NCI-H2107 treated with DMSO at 0.1 percent for 48 hours (cell line): ENCODE measurements around the gene MAIP1.
A peak's percentile ranks its signal among the peaks of the same experiment; 100 is the strongest.

Source experiments
- DNase-seq: peaks from one replicate; lab custom pipeline; 2025; ENCODE audit not compliant: unreplicated experiment; lab: John Stamatoyannopoulos, UW

The MAIP1 gene

DNA sequence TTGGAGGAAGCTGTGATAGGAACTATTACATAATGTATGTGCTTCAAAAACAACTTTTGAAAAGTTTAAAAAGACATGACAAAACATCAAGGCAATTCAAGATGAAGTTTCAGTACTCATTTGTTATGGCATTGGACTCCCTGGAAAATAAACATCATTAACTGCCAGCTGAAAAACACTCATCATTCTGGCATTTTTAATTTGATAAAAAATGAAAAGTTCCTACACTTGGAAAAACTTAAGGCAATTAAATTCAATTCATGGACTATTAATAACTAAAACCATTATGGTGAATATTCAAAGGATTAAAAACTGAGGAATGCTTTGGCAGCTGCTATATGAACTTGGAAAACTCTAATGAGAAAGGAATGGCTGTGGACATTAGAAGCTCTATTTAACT, 8.5 kb upstream of the MAIP1 start:
- DNase-seq, result no peak

DNA sequence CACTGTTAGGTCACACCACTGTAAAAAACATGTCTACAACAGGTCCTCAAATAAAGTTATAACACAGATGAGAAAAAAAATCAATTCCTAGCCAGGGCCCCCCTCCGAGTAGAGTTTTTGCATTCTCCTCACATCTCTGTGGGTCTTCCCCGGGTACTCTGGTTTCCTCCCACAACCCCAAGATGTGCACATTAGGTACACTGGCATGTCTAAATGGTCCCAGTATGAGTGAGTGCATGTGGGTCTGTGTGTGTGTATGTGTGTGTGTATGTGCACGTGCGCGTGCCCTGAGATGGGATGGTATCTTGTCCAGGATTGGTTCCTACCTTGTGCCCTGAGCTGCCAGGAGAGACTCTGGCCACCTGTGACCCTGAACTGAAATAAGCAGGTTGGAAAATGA, 5.0 kb upstream of the MAIP1 start:
- no peak for DNase-seq

DNA sequence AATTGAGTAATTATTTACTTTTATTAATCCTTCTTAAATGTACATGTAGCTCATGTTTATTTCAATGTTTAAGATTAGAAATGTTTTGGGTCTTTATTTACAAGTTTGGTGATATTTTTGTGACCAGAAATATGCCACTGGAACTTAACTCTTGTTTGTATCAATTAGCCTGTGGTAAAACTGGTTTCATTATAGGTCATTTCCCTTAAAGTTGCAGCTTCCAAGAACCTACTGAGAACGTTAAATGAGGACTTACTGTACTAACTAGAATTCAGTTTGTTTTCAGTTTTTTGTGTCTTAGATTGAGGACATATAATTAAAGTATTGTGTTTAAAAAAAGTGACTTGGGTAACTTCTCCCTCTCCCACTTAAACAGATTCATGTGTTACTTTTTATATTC, 4.4 kb upstream of the MAIP1 start:
- no peak for DNase-seq

DNA sequence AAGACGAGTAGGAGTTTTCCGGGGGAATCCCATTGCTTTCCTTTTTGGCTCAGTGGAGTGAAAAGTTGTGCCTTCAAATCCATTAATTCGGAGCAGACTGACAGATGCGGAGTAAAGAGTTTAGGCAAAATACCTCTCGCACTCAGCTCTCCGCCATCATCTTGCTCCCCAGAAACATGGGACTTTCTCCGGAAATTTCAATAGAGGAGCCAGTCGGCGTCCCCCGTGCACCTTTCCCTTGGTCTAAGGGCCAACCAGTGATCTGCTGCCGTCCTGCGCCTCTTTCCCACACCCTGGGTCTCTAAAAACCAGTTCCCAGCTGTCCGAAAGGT, 409 bp upstream of the MAIP1 start:
- DNase-seq, result peak; percentile 81

DNA sequence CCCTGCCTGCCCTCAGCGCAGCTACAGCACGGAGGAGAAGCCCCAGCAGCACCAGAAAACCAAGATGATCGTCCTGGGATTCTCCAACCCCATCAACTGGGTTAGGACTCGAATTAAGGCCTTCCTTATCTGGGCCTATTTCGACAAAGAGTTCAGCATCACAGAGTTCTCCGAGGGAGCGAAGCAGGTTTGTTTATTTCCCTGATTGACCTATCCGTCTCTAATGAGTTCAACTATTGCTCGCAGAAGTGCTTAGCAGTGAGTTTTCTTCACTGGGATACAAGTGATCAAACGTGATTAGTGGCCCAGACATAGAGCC, 639 bp downstream of the MAIP1 start:
- DNase-seq, result no peak

DNA sequence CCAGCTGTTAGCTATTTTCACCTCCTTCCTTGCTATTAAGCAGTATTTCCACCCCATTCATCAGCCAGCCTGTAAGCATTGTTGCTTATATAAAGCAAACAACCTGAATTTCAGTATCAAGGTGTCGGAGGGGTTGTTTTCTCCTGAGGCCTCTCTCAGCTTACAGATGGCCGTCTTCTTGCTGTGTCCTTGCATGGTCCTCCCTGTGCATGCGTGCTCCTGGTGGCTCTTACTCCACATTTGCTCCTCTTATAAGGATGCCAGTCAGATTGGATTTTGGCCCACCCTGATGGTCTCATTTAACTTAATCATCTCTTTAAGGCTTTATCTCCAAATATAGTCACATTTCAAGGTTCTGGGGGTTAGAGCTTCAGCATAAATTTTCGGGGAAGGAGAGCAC, 2.6 kb downstream of the MAIP1 start:
- DNase-seq, result no peak

DNA sequence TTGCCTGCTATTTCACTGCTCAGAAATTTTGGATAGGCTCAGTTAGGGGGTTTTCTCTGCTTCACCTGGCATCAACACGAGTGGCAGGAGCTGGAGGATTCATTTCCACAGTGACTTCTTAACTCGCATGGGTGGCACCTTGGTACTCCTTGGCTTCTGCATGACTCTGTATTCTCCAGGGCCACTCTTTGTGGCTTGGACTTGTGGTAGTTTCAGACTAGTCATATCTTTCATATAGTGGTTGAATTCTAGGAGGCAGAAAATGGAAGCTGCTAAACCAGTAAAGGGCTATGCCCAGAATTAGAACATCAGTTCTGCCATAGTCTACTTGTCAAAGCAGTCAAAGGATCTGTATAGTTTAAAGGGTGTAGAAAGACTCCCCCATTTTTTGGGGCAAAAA, 6.8 kb downstream of the MAIP1 start:
- no peak for DNase-seq

DNA sequence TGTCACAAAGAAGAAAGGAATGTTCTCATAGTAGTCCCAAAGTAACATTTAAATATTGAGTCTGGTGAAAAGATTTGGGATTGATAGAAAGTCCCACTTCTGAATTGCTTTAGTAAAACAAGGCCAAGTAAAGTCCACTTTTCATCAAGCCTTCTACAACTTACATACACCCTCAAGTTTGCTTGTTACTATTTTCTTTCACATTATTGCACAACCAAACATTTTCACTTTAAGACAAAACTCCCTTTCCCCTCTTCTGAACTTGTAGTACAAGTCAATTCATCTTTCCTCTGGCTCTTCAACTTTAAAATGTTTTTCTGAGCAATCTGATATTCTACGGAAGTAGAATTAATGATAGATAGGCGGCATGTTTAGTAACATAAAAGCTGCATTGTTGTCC, 11.0 kb downstream of the MAIP1 start:
- DNase-seq, result no peak

DNA sequence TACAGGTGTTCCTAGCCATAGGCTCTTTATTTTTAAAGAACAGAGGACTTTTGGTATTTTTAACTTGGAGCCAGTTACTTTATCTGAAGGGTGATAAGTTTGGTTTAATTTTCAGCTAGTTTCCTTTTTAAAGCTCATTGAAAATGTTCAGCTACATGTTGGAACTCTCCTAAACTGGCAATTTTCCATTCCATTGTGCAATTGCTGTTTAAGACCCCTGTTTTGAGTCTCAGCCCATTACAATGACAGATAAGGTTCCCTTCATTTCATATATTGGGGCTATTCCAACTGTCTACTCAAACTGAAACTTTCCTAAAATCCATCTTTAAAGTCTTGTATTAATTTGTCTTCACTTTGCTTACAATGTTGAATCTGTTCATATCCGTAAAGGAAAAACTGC, 11.6 kb downstream of the MAIP1 start:
- no peak for DNase-seq

DNA sequence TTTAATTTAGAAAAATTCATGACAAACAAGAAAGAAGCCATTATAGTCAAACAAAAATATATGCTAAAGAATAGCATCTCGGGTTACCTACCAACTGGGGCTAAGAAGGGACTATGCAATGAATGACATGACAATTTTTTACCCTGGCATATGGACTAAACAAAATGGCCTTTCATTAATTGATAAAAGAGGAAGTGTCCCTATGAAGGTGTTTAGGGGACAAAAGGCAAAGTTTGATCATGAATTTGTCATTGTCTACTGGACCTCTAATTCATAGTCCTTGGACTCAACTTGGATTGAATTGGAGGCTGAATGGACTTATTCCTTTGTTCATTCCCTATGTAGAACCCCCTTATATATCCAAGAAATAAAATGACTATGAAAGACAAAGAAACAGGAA, 12.7 kb downstream of the MAIP1 start:
- DNase-seq, result no peak

DNA sequence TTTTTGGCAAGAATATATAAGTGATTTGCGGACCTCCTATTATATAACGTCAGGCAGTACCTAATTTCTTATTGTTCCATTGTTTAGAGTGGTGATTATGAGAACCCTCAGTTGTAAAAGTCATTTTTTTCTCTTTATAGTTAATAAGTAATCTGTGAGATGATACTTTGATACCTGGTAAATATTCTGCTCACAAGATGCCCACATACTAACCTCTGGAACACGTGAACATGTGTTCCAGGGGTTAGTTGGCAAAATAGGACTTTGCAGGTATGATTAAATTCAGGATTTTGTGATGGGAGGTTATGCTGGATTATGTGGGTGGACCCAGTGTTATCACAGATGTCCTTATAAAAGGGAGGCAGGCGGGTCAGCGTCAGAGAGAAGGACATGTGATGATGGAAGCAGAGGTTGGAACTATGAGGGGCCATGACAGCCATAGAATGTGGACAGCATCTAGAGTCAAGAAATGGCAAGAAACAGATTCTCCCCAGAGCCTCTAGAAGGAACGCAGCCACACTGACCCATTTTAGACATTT, 16.8 kb downstream of the MAIP1 start:
- no peak for DNase-seq

DNA sequence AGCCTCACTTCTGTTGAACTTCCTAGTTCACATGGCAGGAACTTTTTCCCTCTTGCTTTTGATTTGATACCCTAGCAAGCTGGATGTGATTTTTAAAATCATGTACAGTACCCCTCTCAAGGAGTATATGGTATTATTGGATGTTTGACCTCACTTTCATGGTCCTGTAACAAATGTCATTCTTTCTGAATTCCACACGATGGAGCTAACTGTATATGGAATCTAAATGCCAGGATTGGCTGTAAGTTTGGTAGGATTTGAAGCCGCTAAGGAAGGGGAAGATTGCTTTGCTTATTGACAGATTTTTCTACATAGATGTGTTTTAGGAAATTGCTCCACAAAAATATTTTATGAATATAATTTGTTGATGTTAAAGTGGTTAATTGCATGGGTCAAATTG, 18.3 kb downstream of the MAIP1 start:
- DNase-seq, result peak; percentile 37

DNA sequence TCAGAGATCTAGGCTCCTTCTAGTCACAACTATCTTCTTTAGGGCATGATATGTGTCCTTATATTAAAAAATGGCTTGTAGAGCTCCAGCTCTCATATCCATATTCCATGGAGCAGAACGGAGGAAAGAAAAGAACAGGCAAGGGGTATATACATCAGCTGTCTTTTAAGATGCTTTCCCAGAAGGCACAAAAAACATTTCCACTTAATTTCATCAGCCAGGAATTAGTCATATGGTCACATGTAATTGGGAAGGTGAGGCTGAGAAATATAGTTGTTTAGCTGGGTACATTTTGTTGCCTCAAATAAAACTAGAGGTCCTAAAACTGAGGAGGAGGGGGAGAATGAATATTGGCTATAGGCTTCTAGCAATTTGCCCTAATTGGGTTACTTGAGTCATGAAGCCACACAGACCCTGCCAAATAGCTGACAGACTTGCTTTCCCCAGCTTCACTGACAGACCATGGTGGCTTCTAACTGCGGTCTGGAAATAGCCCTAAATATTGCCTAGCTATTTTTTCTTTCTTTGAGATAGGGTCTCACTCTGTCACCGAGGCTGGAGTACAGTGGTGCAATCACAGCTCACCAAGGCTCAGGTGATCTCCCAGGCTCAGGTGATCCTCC, 20.0 kb downstream of the MAIP1 start:
- DNase-seq, result no peak

DNA sequence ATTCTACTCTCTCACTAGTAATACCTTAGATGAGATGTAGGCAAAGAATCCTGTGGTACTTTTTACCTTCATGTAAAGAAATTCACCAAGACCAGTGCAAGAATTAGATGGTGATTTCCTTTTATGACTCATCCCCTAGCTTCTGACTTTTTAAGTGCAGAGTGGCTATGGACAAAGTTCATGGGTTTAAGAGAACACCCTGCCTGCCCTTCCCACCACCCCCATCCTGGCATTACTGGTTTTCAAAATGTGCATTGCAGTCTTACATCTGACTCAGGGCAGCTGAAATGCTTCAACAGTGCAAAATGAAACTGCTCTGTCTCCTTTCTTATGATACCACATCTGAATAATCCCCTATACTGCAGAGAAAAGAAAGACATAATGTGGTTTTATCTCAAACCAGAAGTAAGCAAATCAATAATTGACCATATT, 22.6 kb downstream of the MAIP1 start:
- no peak for DNase-seq

DNA sequence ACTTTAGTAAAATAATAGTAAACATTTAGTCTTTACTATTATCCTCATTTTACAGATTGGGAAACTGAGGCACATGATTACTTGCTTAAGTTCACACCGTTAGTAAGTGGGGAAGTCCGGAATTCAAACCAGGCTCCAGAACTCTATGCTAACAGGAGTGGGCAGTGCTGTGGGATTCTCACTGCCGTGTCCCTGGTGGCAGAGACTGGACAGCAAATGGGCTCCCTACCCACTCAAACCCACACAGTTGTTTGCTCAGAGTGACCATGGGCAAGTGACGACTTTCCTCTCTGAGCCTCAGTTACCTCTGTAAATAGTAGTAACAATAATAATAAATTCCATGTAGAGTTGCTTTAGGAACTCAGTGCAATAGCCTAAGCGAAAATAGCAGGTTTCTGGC, 24.0 kb downstream of the MAIP1 start:
- DNase-seq, result no peak

DNA sequence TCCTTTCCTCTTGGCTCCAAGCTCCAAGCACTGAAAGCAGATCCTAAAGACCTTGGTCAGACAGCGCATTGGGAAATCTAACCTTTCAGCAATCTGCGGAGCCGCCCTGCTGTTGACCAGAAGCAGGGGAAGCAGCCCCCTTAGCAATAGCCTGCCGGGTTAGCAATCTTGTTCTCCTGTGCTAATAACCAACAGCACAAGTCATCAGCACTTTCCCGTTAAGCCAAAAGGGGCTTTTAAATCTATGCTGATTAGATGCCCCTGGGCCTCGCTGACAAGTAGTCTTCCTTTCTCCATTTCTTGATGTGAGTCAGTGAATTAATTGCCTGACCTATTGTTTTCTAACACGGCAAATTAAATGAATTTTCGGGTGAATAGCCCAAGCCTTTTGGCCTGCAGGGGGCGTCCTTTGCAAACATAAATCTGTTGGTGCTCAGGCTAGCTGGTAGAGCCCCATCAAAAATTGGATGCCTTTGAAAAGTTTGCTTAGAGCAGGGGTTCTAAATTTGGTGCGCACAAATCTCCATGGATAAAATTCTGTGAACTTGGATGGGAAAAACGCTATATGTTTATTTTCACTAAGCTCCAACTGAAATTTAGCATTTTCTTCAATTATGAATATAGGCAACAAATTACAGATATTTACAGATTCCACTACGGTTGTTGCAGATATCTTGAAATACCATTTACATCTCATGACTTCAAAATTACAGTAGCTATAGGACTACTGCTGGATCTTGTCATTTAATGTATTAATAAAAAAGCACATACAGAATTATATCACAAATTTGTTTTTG, 24.6 kb downstream of the MAIP1 start:
- no peak for DNase-seq

DNA sequence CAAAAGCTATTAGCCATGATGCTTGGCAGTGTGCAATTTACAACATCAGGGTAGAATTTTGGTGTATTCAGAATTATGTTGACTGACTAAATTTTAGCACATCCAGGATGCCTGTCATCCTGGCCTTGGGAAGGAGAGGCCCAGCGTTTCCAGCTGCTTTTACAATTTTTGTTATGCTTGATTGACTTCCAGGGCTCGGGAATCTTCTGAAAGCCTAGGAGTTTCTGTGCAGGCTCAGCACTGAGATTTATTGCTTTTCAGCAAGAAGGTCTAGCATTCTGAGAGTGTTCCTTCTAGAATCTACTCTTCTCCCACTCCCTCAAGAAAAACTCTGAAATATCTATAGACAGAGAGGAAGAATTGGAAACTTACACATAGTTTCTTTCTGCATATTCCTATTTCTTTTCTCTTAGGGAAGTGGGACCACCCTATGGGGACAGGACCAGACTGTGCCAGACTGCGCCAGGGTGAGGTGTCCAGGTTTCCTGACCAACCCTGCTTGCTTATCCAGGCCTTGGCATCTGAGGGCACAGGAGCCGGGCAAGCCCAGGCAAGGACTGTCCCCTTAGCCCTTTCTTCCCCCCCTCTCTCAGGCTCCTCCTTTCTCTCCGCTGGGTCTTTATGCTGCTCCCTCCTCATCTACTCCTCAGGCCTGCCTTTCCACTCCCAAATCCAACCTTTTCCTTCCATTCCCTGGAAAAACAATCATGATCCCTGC, 26.9 kb downstream of the MAIP1 start:
- DNase-seq, result no peak

DNA sequence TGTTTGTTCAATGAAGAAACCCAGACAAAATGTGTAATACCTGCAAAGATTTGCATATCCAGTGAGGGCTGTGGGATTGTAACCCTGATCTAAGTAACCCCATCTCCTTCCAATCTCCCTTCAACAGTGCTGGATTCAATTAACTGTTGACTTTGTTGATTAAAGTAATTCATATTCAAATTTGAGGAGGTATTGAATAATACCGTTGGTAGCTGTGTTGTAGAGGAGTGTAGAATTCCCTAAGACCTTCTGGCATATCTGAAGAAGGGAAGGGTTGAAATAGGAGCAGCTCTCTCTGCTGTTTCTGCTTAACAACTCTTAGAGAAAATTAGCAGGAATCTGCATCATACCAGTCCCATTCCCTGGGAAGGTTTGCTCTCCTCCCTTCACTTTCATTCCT, 28.2 kb downstream of the MAIP1 start:
- no peak for DNase-seq

DNA sequence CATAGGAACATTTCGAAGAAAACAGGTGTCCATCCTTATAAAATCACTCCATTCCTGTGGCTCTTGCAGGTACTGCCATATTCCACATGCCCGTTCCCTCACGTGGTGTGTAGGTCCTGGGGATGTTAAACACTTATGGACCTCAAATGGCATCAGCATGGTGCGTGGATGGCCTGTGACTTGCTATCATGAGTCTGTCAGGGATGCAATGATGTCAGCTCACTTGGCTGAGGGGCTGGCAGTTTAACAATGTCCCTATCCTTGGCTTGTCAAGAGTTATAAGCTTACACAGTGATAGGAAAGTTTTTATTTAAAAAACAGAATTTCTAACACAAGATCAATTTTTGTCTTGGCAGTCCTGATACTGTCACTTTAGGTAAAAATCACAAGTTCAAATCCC, 28.8 kb downstream of the MAIP1 start:
- no peak for DNase-seq

DNA sequence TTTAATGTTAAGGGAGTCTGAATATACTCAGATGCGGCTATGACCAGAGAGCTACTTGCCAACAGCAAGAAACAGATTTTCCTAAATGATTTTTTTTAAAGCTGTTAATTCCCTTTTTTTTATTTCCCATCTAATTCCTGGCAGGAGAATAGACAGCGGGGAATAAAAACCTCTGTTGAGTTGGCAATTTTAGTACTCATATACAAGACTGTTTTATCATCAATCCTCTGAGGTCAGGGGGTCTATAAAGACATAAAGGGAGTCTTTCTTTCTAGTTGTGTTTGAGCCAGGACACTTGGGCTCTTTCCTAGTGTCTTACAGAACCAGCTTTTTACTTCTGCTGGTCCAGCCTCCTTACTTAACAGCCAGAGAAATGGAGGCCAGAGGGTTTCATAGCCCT, 29.4 kb downstream of the MAIP1 start:
- DNase-seq, result no peak

DNA sequence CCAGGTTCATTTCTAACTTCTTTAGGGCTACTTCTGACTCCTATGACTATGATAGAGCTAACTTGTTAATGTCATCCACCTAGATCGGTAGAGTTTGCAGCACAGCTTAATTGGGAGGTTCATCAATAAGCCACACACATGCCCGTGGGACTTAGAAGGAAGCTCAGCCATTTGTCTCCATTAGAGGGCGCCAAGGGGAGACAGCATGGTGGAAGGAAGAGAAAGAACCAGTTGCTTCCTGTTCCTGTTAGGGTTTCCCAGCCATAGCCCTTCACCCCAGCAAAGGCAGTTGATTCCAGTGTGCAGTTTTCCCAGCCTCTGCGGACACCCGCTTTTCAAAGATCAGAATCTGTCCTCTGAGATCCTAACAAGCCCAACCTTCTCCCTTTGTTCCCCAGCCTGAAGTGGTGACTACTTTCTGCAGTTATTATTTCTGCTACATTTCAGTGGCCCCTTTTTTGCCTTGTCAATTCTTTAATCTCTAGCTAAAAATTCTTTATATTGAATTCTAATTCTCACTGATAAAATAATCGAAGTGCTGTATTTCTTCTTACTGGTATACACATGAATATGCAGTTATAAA, 30.3 kb downstream of the MAIP1 start:
- peak; percentile 43 for DNase-seq

DNA sequence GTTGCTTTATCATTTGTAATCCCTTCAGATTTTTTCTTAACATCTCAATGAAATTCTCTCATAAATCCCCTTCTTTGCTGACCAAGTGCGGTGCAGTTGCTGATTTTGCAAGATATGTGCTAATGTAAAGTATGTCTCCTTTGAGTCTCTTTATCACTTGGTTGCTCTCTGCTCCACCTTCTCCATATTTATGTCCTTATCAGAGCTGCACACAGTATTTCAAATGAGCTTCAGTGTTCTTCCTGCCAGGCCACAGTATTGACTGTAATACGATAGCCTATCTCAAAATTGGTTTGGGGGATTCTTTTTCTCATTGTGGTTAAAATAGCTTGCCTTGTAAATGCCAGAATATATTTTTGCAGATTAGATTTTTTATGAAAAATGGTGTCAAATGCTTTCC, 32.2 kb downstream of the MAIP1 start:
- DNase-seq, result peak; percentile 16
